Measurements from ENCODE around the gene PPP1R9B.

- TF ChIP-seq POU6F1 (CRISPR knock-in tag; IDR thresholded peaks at IDR 0.05; ENCODE audit: borderline replicate concordance, low read depth) (no peak), GLIS3 (CRISPR knock-in tag; IDR thresholded peaks at IDR 0.05) (no peak), ARNTL (CRISPR knock-in tag; IDR thresholded peaks at IDR 0.05; ENCODE audit: borderline replicate concordance, low read depth) (no peak)
These were observed 22.5 kb upstream of the PPP1R9B start for GRCh38 chr17:50172936-50173334.

All from SK-N-SH treated with all-trans-retinoic acid at 6 μM for 48 hours (cell line).